ENCODE measurements around the gene FAM124A. TPM values are rescaled to one million over a fixed set of nuclear protein-coding genes. Genes with fewer than 3 reads are reported as not detected.

FAM124A gene
- total RNA-seq, 1 donor from 2014 or later = 0.69 TPM

GRCh38 chr13:51243227-51243626 is 21.0 kb downstream of the FAM124A start:
- no peak for DNase-seq

GRCh38 chr13:51243832-51244231 is 21.6 kb downstream of the FAM124A start:
- no peak for DNase-seq

GRCh38 chr13:51244637-51245405 is 22.6 kb downstream of the FAM124A start:
- no peak for DNase-seq

GRCh38 chr13:51245583-51245982 is 23.4 kb downstream of the FAM124A start:
- DNase-seq = no peak

GRCh38 chr13:51246025-51246417 is 23.8 kb downstream of the FAM124A start:
- DNase-seq = no peak

GRCh38 chr13:51246418-51247277 is 24.4 kb downstream of the FAM124A start:
- DNase-seq = no peak

- no peak for DNase-seq
Measured at GRCh38 chr13:51249255-51249654, 27.1 kb downstream of the FAM124A start.

GRCh38 chr13:51249770-51250741 is 27.9 kb downstream of the FAM124A start:
- DNase-seq = no peak

- DNase-seq = no peak
Measured at GRCh38 chr13:51251480-51251879, 29.3 kb downstream of the FAM124A start.

- no peak for DNase-seq
Measured at GRCh38 chr13:51252954-51253532, 30.8 kb downstream of the FAM124A start.

GRCh38 chr13:51255556-51255955 is 33.4 kb downstream of the FAM124A start:
- DNase-seq = no peak

- no peak for DNase-seq
Measured at GRCh38 chr13:51257187-51257586, 35.0 kb downstream of the FAM124A start.

GRCh38 chr13:51258612-51259548 is 36.7 kb downstream of the FAM124A start:
- DNase-seq = no peak

- no peak for DNase-seq
Measured at GRCh38 chr13:51260154-51260553, 38.0 kb downstream of the FAM124A start.

- no peak for DNase-seq
Measured at GRCh38 chr13:51261610-51262249, 39.5 kb downstream of the FAM124A start.

- DNase-seq = no peak
Measured at GRCh38 chr13:51262501-51263211, 40.5 kb downstream of the FAM124A start.

- no peak for DNase-seq
Measured at GRCh38 chr13:51266642-51267041, 44.4 kb downstream of the FAM124A start.

GRCh38 chr13:51267622-51268021 is 45.4 kb downstream of the FAM124A start:
- DNase-seq = no peak

GRCh38 chr13:51269039-51269438 is 46.8 kb downstream of the FAM124A start:
- DNase-seq = no peak
